Activated B cell treated with CpG ODN at 0.5 μM for 24 hours (primary cell): ENCODE results near the gene RYR2. TPM values are rescaled to one million over a fixed set of nuclear protein-coding genes. Genes with fewer than 3 reads are reported as not detected.

Source experiments
- ATAC-seq: fragments of 200-7000 bp; cut with Tn5 transposase; one replicate; pipeline ENCODE4 v1.10.0; 2021; ENCODE audit warnings: low read depth, mild to moderate bottlenecking, moderate library complexity
- CTCF ChIA-PET: fragments of 350-600 bp; sonication (Branson Sonifier 250); formaldehyde crosslinking; loops from one replicate; lab custom pipeline; 2021; ENCODE audit warnings: antibody characterized with exemption; lab: Charles Lee
- POLR2A ChIA-PET: fragments of 350-600 bp; sonication (Branson Sonifier 250); formaldehyde crosslinking; loops from one replicate; lab custom pipeline; 2021; ENCODE audit warnings: antibody characterized with exemption; lab: Charles Lee
- DNase-seq: peaks from one replicate; pipeline ENCODE4 v3.0.0; 2022
- H3K27ac Mint-ChIP-seq: one replicate; pipeline ENCODE4 v1.8.0; 2020; ENCODE audit warnings: mixed read lengths
- H3K27me3 Mint-ChIP-seq: one replicate; pipeline ENCODE4 v1.8.0; 2021; ENCODE audit warnings: mixed read lengths
- H3K36me3 Mint-ChIP-seq: one replicate; pipeline ENCODE4 v1.8.0; 2021; ENCODE audit warnings: low read depth, mixed read lengths
- H3K4me1 Mint-ChIP-seq: one replicate; pipeline ENCODE4 v1.8.0; 2021; ENCODE audit warnings: mixed read lengths
- H3K4me3 Mint-ChIP-seq: one replicate; pipeline ENCODE4 v1.8.0; 2020; ENCODE audit warnings: mild to moderate bottlenecking, mixed read lengths
- H3K9me3 Mint-ChIP-seq: one replicate; pipeline ENCODE4 v1.8.0; 2020; ENCODE audit warnings: mixed read lengths
- intact Hi-C: fragments of 100-400 bp; cut with micrococcal nuclease; formaldehyde crosslinking; loops from one replicate; pipeline ENCODE4 v1.15.1; 2024
- total RNA-seq: library from RNA; stranded (reverse); gene quantifications from 2 replicates; pipeline ENCODE4 v1.2.3, GENCODE V29; 2022
- TF ChIP-seq, protein P1 (sequence below): fragments of 200-600 bp; IDR thresholded peaks from one replicate; pipeline ENCODE4 v1.8.0; 2022; ENCODE audit warnings: antibody characterized with exemption, mild to moderate bottlenecking

Gene RYR2
- total RNA-seq, 1 donor from 2014 or later, result not detected

DNA sequence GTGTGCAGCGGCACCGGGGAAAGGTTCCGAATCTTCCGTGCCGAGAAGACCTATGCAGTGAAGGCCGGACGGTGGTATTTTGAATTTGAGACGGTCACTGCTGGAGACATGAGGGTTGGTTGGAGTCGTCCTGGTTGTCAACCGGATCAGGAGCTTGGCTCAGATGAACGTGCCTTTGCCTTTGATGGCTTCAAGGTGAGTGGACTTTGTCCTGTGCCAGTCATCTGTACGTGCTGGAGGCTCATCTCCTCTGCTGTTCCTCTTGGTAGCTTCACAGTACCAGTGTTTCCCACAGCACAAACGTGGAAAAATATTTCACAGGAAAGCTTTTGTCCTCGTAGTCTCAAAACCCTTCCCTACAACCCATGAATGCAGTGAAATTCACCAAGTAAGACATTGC is 524.6 kb downstream of the RYR2 start:
- Mint-ChIP-seq H3K36me3 (no peaks in the 10 kb centered on the region), H3K27ac (no peak overlapping the region), H3K4me1 (no peaks in the 10 kb centered on the region), H3K4me3 (no peak overlapping the region), H3K9me3 (no peaks in the 10 kb centered on the region), H3K27me3 (no peaks in the 10 kb centered on the region)
- DNase-seq (no peak), ATAC-seq (no peak)
- TF ChIP-seq, protein P1, sequence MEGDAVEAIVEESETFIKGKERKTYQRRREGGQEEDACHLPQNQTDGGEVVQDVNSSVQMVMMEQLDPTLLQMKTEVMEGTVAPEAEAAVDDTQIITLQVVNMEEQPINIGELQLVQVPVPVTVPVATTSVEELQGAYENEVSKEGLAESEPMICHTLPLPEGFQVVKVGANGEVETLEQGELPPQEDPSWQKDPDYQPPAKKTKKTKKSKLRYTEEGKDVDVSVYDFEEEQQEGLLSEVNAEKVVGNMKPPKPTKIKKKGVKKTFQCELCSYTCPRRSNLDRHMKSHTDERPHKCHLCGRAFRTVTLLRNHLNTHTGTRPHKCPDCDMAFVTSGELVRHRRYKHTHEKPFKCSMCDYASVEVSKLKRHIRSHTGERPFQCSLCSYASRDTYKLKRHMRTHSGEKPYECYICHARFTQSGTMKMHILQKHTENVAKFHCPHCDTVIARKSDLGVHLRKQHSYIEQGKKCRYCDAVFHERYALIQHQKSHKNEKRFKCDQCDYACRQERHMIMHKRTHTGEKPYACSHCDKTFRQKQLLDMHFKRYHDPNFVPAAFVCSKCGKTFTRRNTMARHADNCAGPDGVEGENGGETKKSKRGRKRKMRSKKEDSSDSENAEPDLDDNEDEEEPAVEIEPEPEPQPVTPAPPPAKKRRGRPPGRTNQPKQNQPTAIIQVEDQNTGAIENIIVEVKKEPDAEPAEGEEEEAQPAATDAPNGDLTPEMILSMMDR, result no peak
- intact Hi-C loops, result no loop called here
- CTCF ChIA-PET, result no interaction called here
- POLR2A ChIA-PET, result no interaction called here

DNA sequence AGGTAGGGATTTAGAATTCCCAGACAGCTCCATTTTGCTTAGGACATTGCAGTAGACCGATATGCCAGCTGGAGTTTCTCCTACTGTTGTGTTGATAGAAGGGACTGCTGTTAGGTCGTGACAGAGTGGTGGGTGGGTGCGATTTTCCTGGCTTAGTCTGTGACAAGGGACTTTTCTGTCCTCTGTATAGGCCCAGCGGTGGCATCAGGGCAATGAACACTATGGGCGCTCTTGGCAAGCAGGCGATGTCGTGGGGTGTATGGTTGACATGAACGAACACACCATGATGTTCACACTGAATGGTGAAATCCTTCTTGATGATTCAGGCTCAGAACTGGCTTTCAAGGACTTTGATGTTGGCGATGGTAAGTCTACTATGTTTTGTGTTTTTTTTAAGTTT is 527.0 kb downstream of the RYR2 start:
- no peak overlapping the region for H3K27ac Mint-ChIP-seq
- ChIA-PET POLR2A (no interaction called here), CTCF (interaction anchor here (0.6 kb wide), 1 partner anchor 20 kb away, joined by 3 read pairs; no protein-coding TSS in a partner anchor)
- intact Hi-C loops, result loop anchor here (2.0 kb wide), 1 partner anchor 20 kb away; no protein-coding TSS in a partner anchor
- H3K36me3 Mint-ChIP-seq, result no peaks in the 10 kb centered on the region
- H3K27me3 Mint-ChIP-seq, result no peaks in the 10 kb centered on the region
- no peaks in the 10 kb centered on the region for H3K9me3 Mint-ChIP-seq
- ATAC-seq, result no peak
- no peaks in the 10 kb centered on the region for H3K4me1 Mint-ChIP-seq
- TF ChIP-seq, protein P1, result no peak
- no peak for DNase-seq
- H3K4me3 Mint-ChIP-seq, result no peak overlapping the region

DNA sequence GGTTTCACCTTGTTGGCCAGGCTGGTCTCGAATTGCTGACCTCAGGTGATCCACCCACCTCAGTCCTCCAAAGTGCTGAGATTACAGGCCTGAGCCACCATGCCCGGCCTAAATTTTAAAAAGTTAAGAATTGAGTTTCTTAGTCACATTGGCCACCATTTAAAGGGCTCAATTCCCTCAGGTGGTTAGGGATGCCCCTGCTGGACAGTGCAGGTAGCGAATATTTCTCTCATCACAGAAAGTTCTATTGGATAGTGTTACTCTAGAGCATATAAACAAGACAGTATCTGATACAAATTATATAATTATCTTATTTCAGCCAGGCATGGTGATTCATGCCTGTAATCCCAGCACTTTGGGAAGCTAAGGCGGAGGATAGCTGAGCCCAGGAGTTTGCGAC is 528.5 kb downstream of the RYR2 start:
- CTCF ChIA-PET, result no interaction called here
- ATAC-seq (no peak), DNase-seq (no peak)
- POLR2A ChIA-PET, result no interaction called here
- Mint-ChIP-seq H3K4me3 (no peak overlapping the region), H3K9me3 (peaks cover 3% of the 10 kb centered on the region), H3K27me3 (no peaks in the 10 kb centered on the region), H3K4me1 (no peaks in the 10 kb centered on the region), H3K36me3 (no peaks in the 10 kb centered on the region), H3K27ac (no peak overlapping the region)
- TF ChIP-seq, protein P1, result no peak
- intact Hi-C loops, result no loop called here

DNA sequence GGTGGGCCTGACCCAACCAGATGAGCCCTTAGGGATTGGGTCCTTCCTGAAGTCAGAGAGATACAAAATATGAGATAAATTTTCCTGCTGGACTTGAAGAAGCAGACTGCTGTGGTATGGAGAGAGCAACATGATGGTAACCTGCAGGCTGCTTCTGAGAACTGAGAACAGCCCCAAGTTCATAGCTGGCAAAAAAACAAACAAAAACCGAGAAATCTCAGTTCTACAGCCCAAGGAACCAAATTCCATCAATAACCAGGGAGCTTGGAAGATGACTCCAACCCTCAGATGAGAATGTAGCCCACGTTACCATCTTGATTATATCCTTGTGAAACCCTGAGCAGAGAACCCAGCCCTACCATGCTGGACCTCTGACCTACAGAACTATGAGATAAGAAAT is 532.6 kb downstream of the RYR2 start:
- POLR2A ChIA-PET, result no interaction called here
- no peak overlapping the region for H3K4me3 Mint-ChIP-seq
- H3K27ac Mint-ChIP-seq, result no peak overlapping the region
- H3K9me3 Mint-ChIP-seq, result peaks cover 15% of the 10 kb centered on the region
- ATAC-seq (no peak), DNase-seq (no peak)
- TF ChIP-seq, protein P1, result no peak
- H3K27me3 Mint-ChIP-seq, result no peaks in the 10 kb centered on the region
- H3K4me1 Mint-ChIP-seq, result no peaks in the 10 kb centered on the region
- no peaks in the 10 kb centered on the region for H3K36me3 Mint-ChIP-seq
- intact Hi-C loops, result no loop called here
- CTCF ChIA-PET, result no interaction called here

DNA sequence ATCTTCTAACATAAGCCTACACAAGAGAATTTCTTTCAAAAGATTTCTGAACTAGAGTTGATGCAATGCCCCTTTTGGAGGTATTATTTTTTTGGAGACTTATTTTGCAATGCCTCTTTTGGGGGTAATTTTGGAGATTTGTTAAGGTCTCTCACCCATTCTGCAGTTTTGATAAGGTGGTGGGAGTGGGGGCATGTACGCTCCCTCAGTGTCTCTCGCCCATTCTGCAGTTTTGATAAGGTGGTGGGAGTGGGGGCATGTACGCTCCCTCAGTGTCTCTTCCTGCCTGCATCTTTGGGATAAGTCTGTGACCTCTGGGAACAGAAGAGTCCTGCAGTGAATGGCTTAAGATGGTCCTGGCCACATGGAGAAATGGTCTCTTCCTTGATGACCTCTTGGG is 536.6 kb downstream of the RYR2 start:
- DNase-seq (no peak), ATAC-seq (no peak)
- intact Hi-C loops, result no loop called here
- TF ChIP-seq, protein P1, result no peak
- Mint-ChIP-seq H3K9me3 (peaks cover 17% of the 10 kb centered on the region), H3K36me3 (no peaks in the 10 kb centered on the region), H3K27ac (no peak overlapping the region), H3K27me3 (no peaks in the 10 kb centered on the region), H3K4me1 (no peaks in the 10 kb centered on the region), H3K4me3 (no peak overlapping the region)
- ChIA-PET POLR2A (no interaction called here), CTCF (no interaction called here)
